HepG2 (cell line): ENCODE measurements around the gene WNT5A. TPM values are rescaled to one million over a fixed set of nuclear protein-coding genes. Genes with fewer than 3 reads are reported as not detected.

ENCODE experiments used
- ATAC-seq: fragments of 200-7000 bp; cut with Tn5 transposase; 3 replicates; pipeline ENCODE4 v1.9.1; 2020; ENCODE audit warnings: mild to moderate bottlenecking, moderate library complexity
- BruUV-seq: library from RNA; stranded (reverse); fragments of 400-500 nt; replicated peaks from 2 replicates; lab custom pipeline; 2021; lab: Mats Ljungman, UMichigan
- CTCF ChIA-PET: fragments of 300-600 bp; formaldehyde crosslinking; extraction: SDS; loops from one replicate; lab custom pipeline; 2021; ENCODE audit warnings: low total read pairs, inconsistent platforms, low intra/inter-chr PET ratio; lab: Yijun Ruan, JAX
- POLR2A ChIA-PET: fragments of 350-600 bp; sonication (Branson Sonifier 250); formaldehyde crosslinking; loops from one replicate; lab custom pipeline; 2020; ENCODE audit warnings: antibody characterized with exemption, inconsistent platforms; lab: Yijun Ruan, JAX
- DNase-seq: peaks from one replicate; pipeline ENCODE4 v3.0.0-alpha.2; 2015; ENCODE audit warnings: low spot score
- FAIRE-seq: peaks from 3 replicates; lab custom pipeline; 2011; peaks lifted over from hg19 to GRCh38; lab: Jason Lieb, UNC
- H2AFZ ChIP-seq: one replicate; pipeline ENCODE4 v1.6.1; 2011; ENCODE audit warnings: low read length, inconsistent platforms
- H3K27ac ChIP-seq: fragments of 300-600 bp; 3 replicates; pipeline ENCODE4 v1.8.0; 2011; ENCODE audit warnings: mixed run types, mild to moderate bottlenecking, mixed read lengths, low read length, inconsistent platforms; ENCODE audit not compliant: insufficient read depth; ENCODE audit errors: extremely low read length
- H3K27me3 ChIP-seq, 2 experiments: fragments of 200-600 bp in 1 of 2; 2 replicates in 1 of 2; 3 replicates in 1 of 2; pipeline versions ENCODE4 v1.6.0 to v1.8.0; 2011; ENCODE audit warnings: low read length in 2 of 2, mild to moderate bottlenecking in 2 of 2, moderate library complexity in 2 of 2, inconsistent platforms in 1 of 2; ENCODE audit not compliant: insufficient read depth in 2 of 2, control insufficient read depth in 1 of 2
- H3K36me3 ChIP-seq, 2 experiments: fragments of 200-600 bp in 1 of 2; replicated peaks in 1 of 2; 2 replicates in 1 of 2; 3 replicates in 1 of 2; pipeline versions ENCODE4 v1.5.1 to v1.8.0; 2011; ENCODE audit warnings: low read length in 2 of 2, inconsistent platforms in 1 of 2; ENCODE audit not compliant: insufficient read depth in 2 of 2, control insufficient read depth in 1 of 2
- H3K4me1 ChIP-seq: 2 replicates; pipeline ENCODE4 v1.5.1; 2012; ENCODE audit warnings: low read length, inconsistent platforms; ENCODE audit not compliant: insufficient read depth
- H3K4me2 ChIP-seq: 2 replicates; pipeline ENCODE4 v1.6.0; 2011; ENCODE audit warnings: low read depth, low read length, inconsistent platforms
- H3K4me3 ChIP-seq, 3 experiments: fragments of 200-600 bp in 1 of 3; sonication (generic), shearing (Covaris generic) in 1 of 3; replicated peaks in 1 of 3; 2 replicates each; pipeline ENCODE4 v1.5.1; 2011 to 2016; ENCODE audit warnings: low read length in 3 of 3, inconsistent platforms in 2 of 3, low read depth in 2 of 3, mild to moderate bottlenecking in 2 of 3, control low read depth in 1 of 3, mixed read lengths in 1 of 3; ENCODE audit not compliant: insufficient read depth in 1 of 3
- H3K79me2 ChIP-seq: one replicate; pipeline ENCODE4 v1.6.1; 2011; ENCODE audit warnings: low read length, inconsistent platforms; ENCODE audit not compliant: insufficient read depth
- H3K9ac ChIP-seq: 2 replicates; pipeline ENCODE4 v1.6.0; 2011; ENCODE audit warnings: mild to moderate bottlenecking, low read depth, low read length, inconsistent platforms; ENCODE audit not compliant: insufficient read depth
- H3K9me3 ChIP-seq: 2 replicates; pipeline ENCODE4 v1.5.1; 2012; ENCODE audit warnings: mild to moderate bottlenecking, low read length
- H4K20me1 ChIP-seq: 2 replicates; pipeline ENCODE4 v1.6.0; 2011; ENCODE audit warnings: inconsistent platforms, mild to moderate bottlenecking, low read length, moderate library complexity; ENCODE audit not compliant: insufficient read depth
- EHMT2 ChIP-seq: fragments of 200-600 bp; sonication (generic); IDR thresholded peaks from 2 replicates; pipeline ENCODE4 v1.7.0; 2017; ENCODE audit warnings: antibody characterized with exemption, low read depth, low read length, borderline replicate concordance
- GABPA ChIP-seq, 2 experiments: IDR thresholded peaks; 2 replicates each; pipeline ENCODE4 v1.6.1; 2011 to 2016; ENCODE audit warnings: low read depth in 2 of 2, low read length in 1 of 2, missing biosample characterization in 1 of 2, missing genetic modification characterization in 1 of 2
- GZF1 ChIP-seq: sonication (generic); formaldehyde crosslinking; IDR thresholded peaks from 2 replicates; pipeline ENCODE4 v1.5.1; 2020; ENCODE audit warnings: mild to moderate bottlenecking, missing genetic modification reagents
- IRF2 ChIP-seq: IDR thresholded peaks from 2 replicates; pipeline ENCODE4 v1.6.1; 2018; ENCODE audit warnings: missing genetic modification reagents, missing compliant biosample characterization
- KLF9 ChIP-seq: IDR thresholded peaks from 2 replicates; pipeline ENCODE4 v1.6.1; 2016; ENCODE audit warnings: low read depth
- POLR2AphosphoS5 ChIP-seq: IDR thresholded peaks from 2 replicates; pipeline ENCODE4 v1.6.1; 2012; ENCODE audit warnings: low read depth, low read length
- SPEN ChIP-seq: sonication (generic); formaldehyde crosslinking; IDR thresholded peaks from 2 replicates; pipeline ENCODE4 v1.5.1; 2020; ENCODE audit warnings: low read depth, mild to moderate bottlenecking, missing genetic modification reagents
- ZMYM4 ChIP-seq: sonication (generic); formaldehyde crosslinking; IDR thresholded peaks from 2 replicates; pipeline ENCODE4 v1.8.1; 2023; ENCODE audit warnings: mild to moderate bottlenecking, missing genetic modification reagents
- ZNF256 ChIP-seq: sonication (generic); formaldehyde crosslinking; conservative IDR thresholded peaks from 2 replicates; pipeline ENCODE4 v1.4.0; 2020; ENCODE audit warnings: missing genetic modification reagents
- ZNF546 ChIP-seq: sonication (generic); formaldehyde crosslinking; conservative IDR thresholded peaks from 2 replicates; pipeline ENCODE4 v1.8.1; 2023; ENCODE audit warnings: mild to moderate bottlenecking, missing genetic modification reagents
- ZNF552 ChIP-seq: sonication (generic); formaldehyde crosslinking; IDR thresholded peaks from 2 replicates; pipeline ENCODE4 v1.9.0; 2022; ENCODE audit warnings: missing genetic modification reagents, mild to moderate bottlenecking, borderline replicate concordance
- ZNF850 ChIP-seq: sonication (generic); formaldehyde crosslinking; conservative IDR thresholded peaks from 2 replicates; pipeline ENCODE4 v1.9.0; 2021; ENCODE audit warnings: mild to moderate bottlenecking, missing genetic modification reagents
- ZSCAN9 ChIP-seq: IDR thresholded peaks from 2 replicates; pipeline ENCODE4 v1.6.1; 2016; ENCODE audit warnings: borderline replicate concordance
- in situ Hi-C: cut with HindIII; loops from 2 replicates; pipeline ENCODE4 v1.10.0; 2017; ENCODE audit warnings: low pct_unique_long_range_greater_than_20kb; ENCODE audit not compliant: extremely low pct_ligation_motif_present
- intact Hi-C: fragments of 100-400 bp; cut with micrococcal nuclease; formaldehyde crosslinking; loops from one replicate; pipeline ENCODE4 v1.10.0; 2022; ENCODE audit not compliant: unreplicated experiment
- polyA plus RNA-seq, 8 experiments: library from polyadenylated mRNA; depleted of rRNA in 3 of 8; stranded (reverse) in 7 of 8; unstranded in 1 of 8; fragments of >200 nt; fragmentation: Illumina TruSeq in 4 of 8; extraction: Trizol in 4 of 8; gene quantifications; 2 replicates each; pipeline versions ENCODE4 v1.2.1 to v1.2.3, GENCODE V29; 2011 to 2016; ENCODE audit warnings: low read depth in 4 of 8, missing spikeins in 1 of 8, mixed read lengths in 1 of 8; ENCODE audit not compliant: insufficient read depth in 1 of 8
- total RNA-seq, 5 experiments: library from RNA; depleted of rRNA; stranded (reverse); fragments of >200 nt; fragmentation: Illumina TruSeq; extraction: Trizol; gene quantifications; 2 replicates each; pipeline ENCODE4 v1.2.3, GENCODE V29; 2016; ENCODE audit warnings: low read depth in 1 of 5
- TF ChIP-seq, protein P1 (sequence below): IDR thresholded peaks from 2 replicates; pipeline ENCODE4 v1.6.1; 2018; ENCODE audit warnings: missing genetic modification reagents
- TF ChIP-seq, protein P2 (sequence below): sonication (generic); formaldehyde crosslinking; IDR thresholded peaks from 2 replicates; pipeline ENCODE4 v1.4.0; 2020; ENCODE audit warnings: missing genetic modification reagents, borderline replicate concordance

The WNT5A gene
- total and polyA plus RNA-seq, 2 of the 13 experiments (the other 11 are each of a cell fraction or from before 2014, with no cell fraction given): not detected

DNA sequence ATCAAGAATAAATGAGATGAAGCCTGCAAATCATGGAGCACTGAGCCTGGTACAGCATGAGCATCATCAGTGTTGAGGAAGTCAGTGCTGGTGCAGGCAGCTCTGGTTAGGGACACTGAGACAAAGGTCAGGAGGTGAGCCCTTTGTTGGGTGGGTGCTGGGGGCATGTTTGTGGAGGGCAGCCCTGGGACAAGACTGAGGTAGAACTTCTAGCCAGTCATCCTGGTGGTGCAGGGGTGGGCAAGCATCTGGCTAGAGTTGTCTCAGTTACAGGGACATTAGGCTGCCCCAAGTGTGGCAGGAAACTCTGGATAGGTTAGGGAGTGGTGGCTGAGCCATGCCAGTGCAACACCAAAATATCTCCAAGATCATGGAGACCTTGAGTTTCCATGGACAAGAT, 27.3 kb downstream of the WNT5A start:
- Histone ChIP-seq H3K4me1 (no peaks in the 10 kb centered on the region), H2AFZ (no peak overlapping the region), H3K27ac (no peak overlapping the region), H3K9ac (no peak overlapping the region), H3K9me3 (no peaks in the 10 kb centered on the region), H4K20me1 (no peaks in the 10 kb centered on the region), H3K27me3 (no peaks in the 10 kb centered on the region; a peak in 1 of 5 replicates), H3K4me2 (no peak overlapping the region), H3K36me3 (no peaks in the 10 kb centered on the region), H3K4me3 (no peak overlapping the region), H3K79me2 (no peaks in the 10 kb centered on the region)
- ATAC-seq (no peak), FAIRE-seq (no peak), DNase-seq (no peak)
- intact Hi-C loops: no loop called here
- ChIA-PET POLR2A (no interaction called here), CTCF (no interaction called here)
- in situ Hi-C loops: no loop called here
- BruUV-seq: no TSS peak
- TF ChIP-seq ZSCAN9 (CRISPR knock-in tag) (no peak), SPEN (no peak), GABPA (IDR thresholded peaks at IDR 0.05; ENCODE audit: low read depth, low read length) (no peak), GABPA (CRISPR knock-in tag; IDR thresholded peaks at IDR 0.05; ENCODE audit: low read depth) (no peak), GZF1 (CRISPR knock-in tag) (no peak), ZNF552 (no peak), EHMT2 (no peak), IRF2 (CRISPR knock-in tag) (no peak), ZMYM4 (CRISPR knock-in tag) (no peak), ZNF546 (no peak), ZNF850 (no peak), KLF9 (CRISPR knock-in tag) (no peak), ZNF256 (no peak), POLR2AphosphoS5 (no peak)
- TF ChIP-seq, protein P1, sequence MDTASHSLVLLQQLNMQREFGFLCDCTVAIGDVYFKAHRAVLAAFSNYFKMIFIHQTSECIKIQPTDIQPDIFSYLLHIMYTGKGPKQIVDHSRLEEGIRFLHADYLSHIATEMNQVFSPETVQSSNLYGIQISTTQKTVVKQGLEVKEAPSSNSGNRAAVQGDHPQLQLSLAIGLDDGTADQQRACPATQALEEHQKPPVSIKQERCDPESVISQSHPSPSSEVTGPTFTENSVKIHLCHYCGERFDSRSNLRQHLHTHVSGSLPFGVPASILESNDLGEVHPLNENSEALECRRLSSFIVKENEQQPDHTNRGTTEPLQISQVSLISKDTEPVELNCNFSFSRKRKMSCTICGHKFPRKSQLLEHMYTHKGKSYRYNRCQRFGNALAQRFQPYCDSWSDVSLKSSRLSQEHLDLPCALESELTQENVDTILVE (CRISPR knock-in tag): no peak
- TF ChIP-seq, protein P2, sequence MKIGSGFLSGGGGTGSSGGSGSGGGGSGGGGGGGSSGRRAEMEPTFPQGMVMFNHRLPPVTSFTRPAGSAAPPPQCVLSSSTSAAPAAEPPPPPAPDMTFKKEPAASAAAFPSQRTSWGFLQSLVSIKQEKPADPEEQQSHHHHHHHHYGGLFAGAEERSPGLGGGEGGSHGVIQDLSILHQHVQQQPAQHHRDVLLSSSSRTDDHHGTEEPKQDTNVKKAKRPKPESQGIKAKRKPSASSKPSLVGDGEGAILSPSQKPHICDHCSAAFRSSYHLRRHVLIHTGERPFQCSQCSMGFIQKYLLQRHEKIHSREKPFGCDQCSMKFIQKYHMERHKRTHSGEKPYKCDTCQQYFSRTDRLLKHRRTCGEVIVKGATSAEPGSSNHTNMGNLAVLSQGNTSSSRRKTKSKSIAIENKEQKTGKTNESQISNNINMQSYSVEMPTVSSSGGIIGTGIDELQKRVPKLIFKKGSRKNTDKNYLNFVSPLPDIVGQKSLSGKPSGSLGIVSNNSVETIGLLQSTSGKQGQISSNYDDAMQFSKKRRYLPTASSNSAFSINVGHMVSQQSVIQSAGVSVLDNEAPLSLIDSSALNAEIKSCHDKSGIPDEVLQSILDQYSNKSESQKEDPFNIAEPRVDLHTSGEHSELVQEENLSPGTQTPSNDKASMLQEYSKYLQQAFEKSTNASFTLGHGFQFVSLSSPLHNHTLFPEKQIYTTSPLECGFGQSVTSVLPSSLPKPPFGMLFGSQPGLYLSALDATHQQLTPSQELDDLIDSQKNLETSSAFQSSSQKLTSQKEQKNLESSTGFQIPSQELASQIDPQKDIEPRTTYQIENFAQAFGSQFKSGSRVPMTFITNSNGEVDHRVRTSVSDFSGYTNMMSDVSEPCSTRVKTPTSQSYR (CRISPR knock-in tag): no peak
